Measurements from ENCODE around the gene RNF220.

The RNF220 gene

GRCh38 chr1:44642925-44643324 lies 237.9 kb downstream of the RNF220 start:
- H3K27ac ChIP-seq (ENCODE audit: extremely low read depth, low read depth, low read length): no peak overlapping the region
- no peaks in the 10 kb centered on the region for H3K9me3 ChIP-seq (ENCODE audit: control insufficient read depth, insufficient read depth, low read depth, low read length)
- peaks cover 0 to 100% of the 10 kb centered on the region in 2 experiments; a peak in 1 of 3 replicates for H3K36me3 ChIP-seq (ENCODE audit: control insufficient read depth in 2 of 2, insufficient read depth in 1 of 2, low read length in 2 of 2)
- POLR2A ChIA-PET: interaction anchor here (1.2 to 3.3 kb wide), 3 partner anchors 9 to 11 kb away, joined by 4 to 22 read pairs (median 12); no protein-coding TSS in a partner anchor
- no peak overlapping the region for H3K4me3 ChIP-seq (ENCODE audit: low read depth, low read length)
- CTCF ChIA-PET: interaction anchor here (2.7 kb wide), 1 partner anchor 10 kb away, joined by 22 read pairs; no protein-coding TSS in a partner anchor
- H3K4me1 ChIP-seq (ENCODE audit: control insufficient read depth, insufficient read depth, low read length): no peaks in the 10 kb centered on the region
- no peak for TF ChIP-seq PBX3 (CRISPR knock-in tag; IDR thresholded peaks at IDR 0.05)
- TF ChIP-seq ZNF157 (tag by site-specific recombination; IDR thresholded peaks at IDR 0.05): no peak
- no peak for TF ChIP-seq EGR2 (tag by site-specific recombination; IDR thresholded peaks at IDR 0.05; ENCODE audit: low read depth)
- no peak for TF ChIP-seq KLF17 (tag by site-specific recombination; IDR thresholded peaks at IDR 0.05)
- no peak for TF ChIP-seq ZNF623 (tag by site-specific recombination; IDR thresholded peaks at IDR 0.05)
- TF ChIP-seq ZNF175 (tag by site-specific recombination; IDR thresholded peaks at IDR 0.05): no peak

- TF ChIP-seq ZNF701 (tag by site-specific recombination; IDR thresholded peaks at IDR 0.05) (no peak), ZNF629 (tag by site-specific recombination; IDR thresholded peaks at IDR 0.05) (no peak), SCRT1 (tag by site-specific recombination; IDR thresholded peaks at IDR 0.05; ENCODE audit: borderline replicate concordance) (no peak), ZNF362 (tag by site-specific recombination; IDR thresholded peaks at IDR 0.05) (no peak), ZNF792 (tag by site-specific recombination; IDR thresholded peaks at IDR 0.05) (no peak), ZSCAN5A (tag by site-specific recombination; IDR thresholded peaks at IDR 0.05) (no peak), ZBTB8A (tag by site-specific recombination; IDR thresholded peaks at IDR 0.05) (no peak), IKZF3 (tag by site-specific recombination; IDR thresholded peaks at IDR 0.05) (no peak), ZNF549 (tag by site-specific recombination; IDR thresholded peaks at IDR 0.05) (no peak), ZNF571 (tag by site-specific recombination; IDR thresholded peaks at IDR 0.05) (no peak), ZIC2 (tag by site-specific recombination; IDR thresholded peaks at IDR 0.05) (no peak), ZNF776 (tag by site-specific recombination; IDR thresholded peaks at IDR 0.05; ENCODE audit: borderline replicate concordance) (no peak), ZNF521 (tag by site-specific recombination; IDR thresholded peaks at IDR 0.05) (no peak)
- H3K27ac ChIP-seq (ENCODE audit: extremely low read depth, low read depth, low read length): no peak overlapping the region
- POLR2A ChIA-PET: interaction anchor here (2.7 to 3.3 kb wide), 2 partner anchors 9 to 11 kb away, joined by 12 to 22 read pairs; no protein-coding TSS in a partner anchor
- H3K9me3 ChIP-seq (ENCODE audit: control insufficient read depth, insufficient read depth, low read depth, low read length): no peaks in the 10 kb centered on the region
- CTCF ChIA-PET: interaction anchor here (1.3 to 2.7 kb wide), 2 partner anchors 9 kb away, joined by 5 to 22 read pairs; no protein-coding TSS in a partner anchor
- H3K36me3 ChIP-seq (ENCODE audit: control insufficient read depth in 2 of 2, insufficient read depth in 1 of 2, low read length in 2 of 2): peaks cover 0 to 99% of the 10 kb centered on the region in 2 experiments; a peak in 1 of 3 replicates
- no peaks in the 10 kb centered on the region for H3K4me1 ChIP-seq (ENCODE audit: control insufficient read depth, insufficient read depth, low read length)
- H3K4me3 ChIP-seq (ENCODE audit: low read depth, low read length): no peak overlapping the region
Observed at GRCh38 chr1:44643721-44644334, 238.8 kb downstream of the RNF220 start.
